ENCODE data around the gene SNF8. TPM values are rescaled to one million over a fixed set of nuclear protein-coding genes. Genes with fewer than 3 reads are reported as not detected.

The SNF8 gene
- total RNA-seq, 2 donors from 2014 or later: 71.2 to 111 TPM

DNA sequence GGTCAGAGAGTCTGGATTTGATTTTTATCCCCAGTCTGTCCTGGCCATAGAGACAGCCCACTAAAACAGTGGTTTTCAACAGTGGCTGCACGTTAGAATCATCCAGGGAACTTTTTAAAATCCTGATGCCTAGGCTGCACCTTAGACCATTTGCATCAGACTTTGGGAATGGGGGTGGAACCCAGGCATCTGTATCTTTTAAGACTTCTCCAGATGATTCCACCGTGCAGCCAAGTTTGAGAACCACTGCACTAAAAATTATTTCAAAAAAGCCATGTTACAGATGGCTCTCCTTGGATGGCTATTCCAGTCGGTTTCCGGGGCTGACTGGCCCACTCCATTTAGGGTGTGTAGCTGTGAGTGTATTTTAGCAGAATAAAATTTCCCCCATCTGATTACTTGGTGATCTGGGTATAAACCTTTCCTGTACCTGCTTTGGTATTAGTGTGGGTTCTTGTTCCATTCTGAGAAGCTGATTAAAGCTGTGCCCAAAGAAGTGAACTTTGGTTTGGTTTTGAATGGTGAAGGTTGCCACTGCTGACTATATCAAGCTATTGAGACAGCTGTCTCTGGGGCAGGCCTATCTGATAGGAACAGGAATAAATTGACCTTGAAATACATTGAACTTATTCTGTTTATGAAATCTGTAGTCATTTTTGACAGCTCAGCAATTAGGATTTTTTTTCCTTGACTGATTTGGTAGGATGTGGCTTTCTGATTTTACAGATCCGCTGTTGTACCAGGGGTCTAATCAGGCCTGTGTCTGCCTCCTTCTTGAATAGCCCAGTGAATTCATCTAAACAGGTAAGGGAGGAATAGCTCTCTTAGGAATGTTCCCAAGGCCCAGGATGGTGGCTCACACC is 50.8 kb downstream of the SNF8 start:
- Histone ChIP-seq H3K9me3 (no peaks in the 10 kb centered on the region), H3K4me3 (peak overlapping the region; percentile 50 to 53), H3K36me3 (peaks cover 0 to 8% of the 10 kb centered on the region in 2 donors), H3K27me3 (replicated peaks; ENCODE audit: insufficient read depth) (no peaks in the 10 kb centered on the region), H3K27ac (no peak overlapping the region), H3K4me1 (replicated peaks) (peaks cover 8% of the 10 kb centered on the region)
- WGBS: 62% methylated on average over 5 of the region's 5 CpGs
- intact Hi-C loops (cut with DNase I): no loop called here
- TF ChIP-seq, protein P1, sequence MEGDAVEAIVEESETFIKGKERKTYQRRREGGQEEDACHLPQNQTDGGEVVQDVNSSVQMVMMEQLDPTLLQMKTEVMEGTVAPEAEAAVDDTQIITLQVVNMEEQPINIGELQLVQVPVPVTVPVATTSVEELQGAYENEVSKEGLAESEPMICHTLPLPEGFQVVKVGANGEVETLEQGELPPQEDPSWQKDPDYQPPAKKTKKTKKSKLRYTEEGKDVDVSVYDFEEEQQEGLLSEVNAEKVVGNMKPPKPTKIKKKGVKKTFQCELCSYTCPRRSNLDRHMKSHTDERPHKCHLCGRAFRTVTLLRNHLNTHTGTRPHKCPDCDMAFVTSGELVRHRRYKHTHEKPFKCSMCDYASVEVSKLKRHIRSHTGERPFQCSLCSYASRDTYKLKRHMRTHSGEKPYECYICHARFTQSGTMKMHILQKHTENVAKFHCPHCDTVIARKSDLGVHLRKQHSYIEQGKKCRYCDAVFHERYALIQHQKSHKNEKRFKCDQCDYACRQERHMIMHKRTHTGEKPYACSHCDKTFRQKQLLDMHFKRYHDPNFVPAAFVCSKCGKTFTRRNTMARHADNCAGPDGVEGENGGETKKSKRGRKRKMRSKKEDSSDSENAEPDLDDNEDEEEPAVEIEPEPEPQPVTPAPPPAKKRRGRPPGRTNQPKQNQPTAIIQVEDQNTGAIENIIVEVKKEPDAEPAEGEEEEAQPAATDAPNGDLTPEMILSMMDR (IDR thresholded peaks at IDR 0.05): no peak
- TF ChIP-seq POLR2AphosphoS5 (IDR thresholded peaks at IDR 0.05) (no peak), POLR2A (IDR thresholded peaks at IDR 0.05) (no peak)
- DNase-seq (ENCODE audit: low spot score): no peak

DNA sequence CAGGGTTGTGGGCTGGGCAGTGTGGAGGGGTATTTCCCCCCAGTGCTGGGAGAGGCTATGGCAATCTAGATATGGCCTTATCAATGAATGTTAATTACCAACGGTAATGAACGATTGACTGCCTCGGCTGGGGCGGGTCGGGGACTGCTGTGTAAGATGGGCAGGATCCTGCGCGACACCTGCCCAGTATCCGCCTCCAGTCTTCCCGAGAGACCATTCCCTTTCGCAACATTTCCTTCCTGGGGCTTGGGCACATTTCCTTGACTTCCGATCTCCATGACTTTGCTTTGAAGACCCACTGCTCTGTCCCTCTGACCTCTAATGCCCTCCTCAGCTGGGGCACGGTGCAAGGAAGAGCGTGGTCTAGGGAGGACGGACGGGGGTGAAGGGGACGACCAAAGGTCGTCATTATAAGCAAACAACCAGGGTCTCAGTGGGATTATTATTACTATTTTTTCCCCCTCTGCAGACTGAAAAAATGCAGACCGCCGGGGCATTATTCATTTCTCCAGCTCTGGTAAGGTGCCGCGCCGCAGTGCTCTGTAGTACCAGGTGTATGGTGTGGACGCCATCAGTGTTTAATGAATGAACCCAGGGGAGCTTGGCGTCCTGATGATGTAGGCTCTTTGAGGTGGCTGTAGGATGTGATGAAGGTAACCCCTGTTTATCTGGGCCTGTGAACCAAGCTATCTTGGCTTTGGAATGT is 51.5 kb downstream of the SNF8 start:
- Histone ChIP-seq H3K4me1 (replicated peaks) (peaks cover 8% of the 10 kb centered on the region), H3K27ac (peak overlapping the region; percentile 57 to 63), H3K9me3 (no peaks in the 10 kb centered on the region), H3K4me3 (peak overlapping the region; percentile 50 to 53), H3K27me3 (replicated peaks; ENCODE audit: insufficient read depth) (no peaks in the 10 kb centered on the region), H3K36me3 (peaks cover 0 to 8% of the 10 kb centered on the region in 2 donors)
- TF ChIP-seq, protein P1 (IDR thresholded peaks at IDR 0.05): no peak
- TF ChIP-seq POLR2A (IDR thresholded peaks at IDR 0.05): no peak
- TF ChIP-seq POLR2AphosphoS5 (IDR thresholded peaks at IDR 0.05): no peak
- WGBS: 1% methylated on average over 24 of the region's 24 CpGs
- no peak for DNase-seq (ENCODE audit: low spot score)
- intact Hi-C loops (cut with DNase I): no loop called here

DNA sequence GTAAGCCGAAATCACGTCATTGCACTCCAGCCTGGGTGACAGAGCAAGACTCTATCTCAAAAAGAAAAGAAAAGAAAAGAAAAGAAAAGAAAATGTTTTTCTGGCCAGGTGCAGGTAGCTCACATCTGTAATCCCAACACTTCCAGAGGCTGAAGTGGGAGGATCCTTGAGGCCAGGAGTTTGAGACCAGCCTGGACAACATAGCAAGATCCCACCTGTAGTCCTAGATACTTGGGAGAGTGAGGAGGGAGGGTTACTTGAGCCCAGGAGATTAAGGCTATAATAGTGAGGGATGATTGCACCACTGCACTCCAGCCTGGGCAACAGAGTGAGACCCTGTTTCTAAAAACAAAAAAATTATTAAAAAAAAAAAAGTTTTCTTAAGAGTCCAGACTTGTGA is 54.6 kb downstream of the SNF8 start:
- WGBS: 86% methylated on average over 2 of the region's 2 CpGs
- Histone ChIP-seq H3K9me3 (no peaks in the 10 kb centered on the region), H3K4me3 (no peak overlapping the region), H3K4me1 (replicated peaks) (peaks cover 8% of the 10 kb centered on the region), H3K27ac (no peak overlapping the region), H3K27me3 (replicated peaks; ENCODE audit: insufficient read depth) (no peaks in the 10 kb centered on the region), H3K36me3 (peaks cover 0 to 2% of the 10 kb centered on the region in 2 donors)
- TF ChIP-seq POLR2AphosphoS5 (IDR thresholded peaks at IDR 0.05): no peak
- TF ChIP-seq POLR2A (IDR thresholded peaks at IDR 0.05): no peak
- TF ChIP-seq, protein P1 (IDR thresholded peaks at IDR 0.05): no peak
- intact Hi-C loops (cut with DNase I): no loop called here
- DNase-seq (ENCODE audit: low spot score): no peak

DNA sequence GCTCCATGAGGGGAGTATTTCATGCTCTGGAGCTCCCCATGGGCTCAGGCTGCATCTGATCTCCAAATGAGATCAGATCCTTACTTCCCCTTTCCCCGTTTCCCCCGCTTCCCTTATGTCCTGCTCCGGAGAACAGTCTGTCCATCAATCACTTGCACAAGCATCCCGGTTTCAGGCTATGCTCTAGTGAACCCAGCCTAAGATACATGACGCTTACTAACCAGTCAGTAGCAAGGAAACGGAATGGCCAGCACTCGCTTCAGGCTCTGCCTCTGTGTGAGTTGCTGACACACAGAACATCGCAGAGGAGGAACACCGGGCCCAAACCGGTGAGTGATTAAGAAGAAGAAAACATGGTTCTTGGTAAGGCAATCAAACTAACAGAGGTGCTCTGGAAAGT is 61.5 kb downstream of the SNF8 start:
- intact Hi-C loops (cut with DNase I): loop anchor here (5.0 to 10.0 kb wide), 2 partner anchors 158 to 211 kb away; partner anchors contain the start of genes HOXB13, PRAC1 and PRAC2
- H3K36me3 ChIP-seq: no peaks in the 10 kb centered on the region
- no peaks in the 10 kb centered on the region for H3K4me1 ChIP-seq (replicated peaks)
- no peaks in the 10 kb centered on the region for H3K9me3 ChIP-seq
- WGBS: 61% methylated on average over 10 of the region's 10 CpGs
- no peak for DNase-seq (ENCODE audit: low spot score)
- TF ChIP-seq POLR2AphosphoS5 (IDR thresholded peaks at IDR 0.05) (no peak), POLR2A (IDR thresholded peaks at IDR 0.05) (no peak)
- TF ChIP-seq, protein P1 (IDR thresholded peaks at IDR 0.05): no peak
- H3K4me3 ChIP-seq: no peak overlapping the region
- H3K27ac ChIP-seq: no peak overlapping the region
- H3K27me3 ChIP-seq (replicated peaks; ENCODE audit: insufficient read depth): no peaks in the 10 kb centered on the region
